Bone marrow (tissue), 2 donors: ENCODE measurements around the gene TMC4.

Source experiments
- DNase-seq, 2 donors: peaks; one replicate each; lab custom pipeline; 2025; lab: John Stamatoyannopoulos, UW

TMC4 gene

DNA sequence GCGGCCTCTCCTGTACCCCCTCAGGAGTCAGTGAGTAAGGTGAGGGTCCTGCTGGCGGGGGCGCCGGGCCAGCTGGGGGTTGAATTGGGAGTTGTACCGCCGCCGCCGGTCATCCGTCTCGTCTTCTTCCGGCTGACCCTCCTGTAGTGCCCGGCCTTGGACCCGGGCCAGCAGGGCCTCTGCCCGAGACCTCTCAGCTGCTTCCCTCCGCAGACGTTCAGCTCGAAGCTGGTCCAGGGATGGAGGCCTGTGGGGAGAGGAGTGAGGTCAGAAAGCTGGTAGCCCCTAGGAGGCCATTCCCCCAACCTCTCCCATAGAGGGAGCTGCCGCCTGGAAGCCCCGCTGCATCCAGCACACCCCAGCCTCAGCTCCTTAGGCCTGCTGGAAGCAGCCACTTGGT lies 17.3 kb downstream of the TMC4 start:
- no peak for DNase-seq

DNA sequence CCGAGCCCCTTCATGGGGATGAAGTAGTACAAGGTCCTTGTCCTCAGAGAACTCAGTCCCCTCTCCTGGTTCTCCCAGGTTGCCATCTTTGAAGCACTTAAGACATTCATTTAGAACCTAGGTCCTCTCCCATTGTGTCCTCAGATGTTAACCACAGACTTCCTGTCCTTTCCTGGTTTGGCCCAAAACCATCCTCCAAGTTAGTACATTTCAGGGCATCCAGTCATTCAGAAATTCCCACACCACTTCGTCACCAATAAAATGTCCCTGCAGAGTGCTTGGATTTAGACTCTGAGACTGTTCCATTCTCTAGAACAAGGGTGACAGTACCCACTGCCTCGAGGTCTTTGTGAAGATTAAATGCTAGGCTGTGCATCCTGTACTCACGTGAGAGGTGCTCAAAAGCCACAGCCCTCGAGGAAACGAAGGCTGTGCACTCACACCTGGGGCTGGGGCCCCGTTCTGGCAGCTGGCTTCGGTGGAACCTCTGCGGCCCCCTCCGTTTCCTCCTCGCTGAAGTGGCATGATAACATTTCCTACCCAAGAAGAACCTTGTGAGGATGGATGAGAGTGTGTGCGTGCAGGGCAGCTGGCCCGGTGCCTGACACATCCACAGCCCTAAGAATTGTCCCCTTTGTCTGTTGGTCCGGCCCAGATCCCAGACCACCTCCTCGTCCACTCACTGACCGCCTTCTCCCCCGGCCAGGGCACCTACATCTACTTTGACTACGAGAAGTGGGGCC lies 18.2 kb downstream of the TMC4 start:
- no peak for DNase-seq

DNA sequence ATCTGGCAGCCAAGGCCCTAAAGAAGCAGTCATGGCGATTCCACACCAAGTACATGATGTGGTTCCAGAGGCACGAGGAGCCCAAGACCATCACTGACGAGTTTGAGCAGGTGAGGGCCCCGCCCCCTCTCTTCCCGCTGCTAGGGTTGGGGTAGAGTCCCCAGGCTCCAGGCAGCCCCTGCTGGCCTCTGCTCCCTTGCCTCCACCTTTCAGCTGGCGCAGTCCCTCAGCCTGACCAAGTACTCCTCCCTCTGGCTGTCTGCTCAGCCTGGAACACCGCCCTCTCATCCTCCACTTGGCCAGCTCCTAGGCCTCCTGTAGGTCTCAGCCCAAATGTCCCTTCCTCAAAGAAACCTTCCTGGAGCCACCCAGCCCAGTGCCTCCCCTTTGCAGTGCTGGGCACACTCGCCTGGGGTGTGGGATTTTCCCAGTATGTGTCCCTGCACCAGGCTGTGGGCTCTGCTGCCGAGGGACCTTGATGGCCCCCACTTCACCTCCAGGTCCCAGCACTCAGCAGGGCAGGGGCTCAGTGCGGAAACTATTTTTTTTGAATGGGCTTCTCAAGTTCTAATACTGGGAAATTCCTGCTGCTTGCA lies 19.1 kb downstream of the TMC4 start:
- no peak for DNase-seq

DNA sequence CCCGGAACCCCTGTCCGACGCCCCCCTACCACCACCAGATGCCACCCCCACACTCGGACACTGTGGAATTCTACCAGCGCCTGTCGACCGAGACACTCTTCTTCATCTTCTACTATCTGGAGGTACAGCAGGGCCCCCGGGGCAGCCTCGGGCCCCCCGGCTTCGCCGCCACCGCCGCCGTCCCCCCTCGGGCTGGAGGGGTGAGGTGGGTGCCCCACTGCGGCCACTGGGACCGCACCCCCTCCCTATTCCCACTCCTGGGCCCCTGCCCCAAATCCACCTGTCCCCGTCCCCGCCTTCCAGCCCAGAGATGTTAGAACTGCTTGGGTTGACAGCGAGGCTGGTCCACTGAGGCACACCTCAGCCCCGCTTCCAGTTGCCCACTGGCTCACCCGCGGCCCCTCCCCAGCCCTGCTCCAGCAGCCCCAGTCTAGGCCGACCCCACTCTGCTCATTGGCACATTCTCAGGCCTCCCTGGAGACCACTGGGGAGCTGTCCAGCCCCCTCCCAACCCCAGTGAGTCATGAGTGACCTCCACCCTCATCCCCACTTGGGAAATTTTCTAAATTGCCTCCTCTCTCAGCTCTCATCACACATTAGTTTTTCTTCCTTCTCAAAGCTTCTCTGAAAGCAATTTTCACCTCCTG lies 20.0 kb downstream of the TMC4 start:
- no peak for DNase-seq

DNA sequence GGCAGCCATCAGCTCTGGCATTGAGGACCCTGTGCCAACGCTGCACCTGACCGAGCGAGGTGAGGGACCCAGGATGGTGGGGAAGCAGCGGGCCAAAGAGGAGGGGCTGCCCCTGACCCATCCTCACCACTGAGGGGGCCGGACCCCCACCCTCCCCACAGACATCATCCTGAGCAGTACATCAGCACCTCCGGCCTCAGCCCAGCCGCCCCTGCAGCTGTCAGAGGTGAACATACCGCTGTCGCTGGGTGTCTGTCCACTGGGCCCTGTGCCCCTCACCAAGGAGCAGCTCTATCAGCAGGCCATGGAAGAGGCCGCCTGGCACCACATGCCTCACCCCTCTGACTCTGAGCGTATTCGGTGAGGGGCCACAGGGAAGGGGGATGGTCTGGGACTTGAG lies 20.7 kb downstream of the TMC4 start:
- DNase-seq = no peak

DNA sequence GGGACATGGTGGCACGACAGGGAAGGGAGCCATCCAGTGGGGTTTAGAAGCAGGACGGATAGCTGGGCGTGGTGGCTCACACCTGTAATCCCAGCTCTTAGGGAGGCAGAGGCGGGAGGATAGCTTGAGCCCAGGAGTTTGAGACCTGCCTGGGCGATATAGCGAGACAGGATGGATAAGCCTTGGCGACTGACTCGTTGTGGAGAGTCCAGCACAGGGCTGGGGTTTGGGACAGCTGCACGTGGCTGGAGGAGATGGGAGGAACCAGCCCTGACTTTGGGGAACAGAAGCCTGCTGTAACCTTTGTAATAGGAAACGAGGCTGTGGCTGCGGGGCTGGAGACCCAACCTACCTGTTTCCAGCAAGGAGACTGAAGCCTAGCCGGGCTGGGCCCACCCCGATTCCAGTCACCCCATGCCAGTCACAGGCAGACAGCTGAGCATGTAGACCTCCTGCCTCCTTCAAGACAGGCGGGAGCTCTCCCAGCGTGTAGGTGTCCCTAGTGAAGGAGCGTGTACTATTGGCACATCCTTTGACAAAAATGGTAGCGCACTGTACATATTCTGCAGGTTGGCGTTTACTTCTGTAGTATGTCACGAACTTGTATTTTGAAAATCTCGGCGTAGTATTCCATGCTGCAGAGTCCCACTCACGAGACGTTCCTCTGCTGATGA lies 21.5 kb downstream of the TMC4 start:
- DNase-seq = no peak

DNA sequence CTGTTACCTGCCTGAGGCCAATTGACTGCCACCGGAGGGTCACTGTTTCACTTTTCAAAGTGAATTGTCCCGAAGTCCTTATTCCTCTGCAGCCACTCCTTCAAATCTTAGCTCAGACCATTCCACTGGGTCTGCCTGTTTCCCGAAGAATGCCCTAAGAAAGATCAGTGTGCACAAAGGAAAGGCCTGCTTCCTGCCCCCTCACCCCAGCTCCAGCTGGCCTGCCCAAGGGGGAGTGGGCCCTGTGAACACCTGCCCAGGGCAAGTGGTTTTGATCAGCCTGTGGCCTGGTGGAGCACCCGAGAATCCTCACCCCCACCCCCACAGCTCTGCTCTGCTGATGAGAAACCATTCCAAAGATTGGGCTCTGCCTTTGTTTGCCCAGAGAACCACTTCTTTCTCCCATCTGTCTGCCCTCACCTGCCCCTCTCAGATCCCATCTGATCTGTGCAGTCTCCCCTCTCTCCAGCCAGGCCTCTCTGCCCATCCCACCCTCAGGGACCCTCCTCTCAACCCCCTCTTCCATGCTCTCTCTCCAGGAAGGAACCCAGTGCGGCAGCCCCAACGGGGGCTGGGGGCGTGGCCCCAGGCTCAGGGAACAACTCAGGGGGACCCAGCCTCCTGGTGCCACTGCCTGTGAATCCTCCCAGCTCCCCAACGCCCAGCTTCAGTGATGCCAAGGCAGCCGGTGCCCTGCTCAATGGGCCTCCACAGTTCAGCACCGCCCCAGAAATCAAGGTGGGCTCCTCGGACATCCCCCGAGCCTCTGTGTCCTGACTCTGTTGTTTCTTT lies 23.7 kb downstream of the TMC4 start:
- DNase-seq = no peak

DNA sequence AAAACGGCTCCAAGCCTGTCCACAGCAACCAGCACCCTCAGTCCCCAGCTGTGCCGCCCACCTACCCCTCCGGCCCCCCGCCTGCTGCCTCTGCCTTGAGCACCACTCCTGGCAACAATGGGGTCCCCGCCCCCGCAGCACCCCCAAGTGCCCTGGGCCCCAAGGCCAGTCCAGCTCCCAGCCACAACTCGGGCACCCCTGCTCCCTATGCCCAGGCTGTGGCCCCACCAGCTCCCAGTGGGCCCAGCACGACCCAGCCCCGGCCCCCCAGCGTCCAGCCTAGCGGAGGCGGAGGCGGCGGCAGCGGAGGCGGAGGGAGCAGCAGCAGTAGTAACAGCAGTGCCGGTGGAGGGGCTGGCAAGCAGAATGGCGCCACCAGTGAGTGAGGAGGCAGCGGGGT lies 24.8 kb downstream of the TMC4 start:
- no peak for DNase-seq

DNA sequence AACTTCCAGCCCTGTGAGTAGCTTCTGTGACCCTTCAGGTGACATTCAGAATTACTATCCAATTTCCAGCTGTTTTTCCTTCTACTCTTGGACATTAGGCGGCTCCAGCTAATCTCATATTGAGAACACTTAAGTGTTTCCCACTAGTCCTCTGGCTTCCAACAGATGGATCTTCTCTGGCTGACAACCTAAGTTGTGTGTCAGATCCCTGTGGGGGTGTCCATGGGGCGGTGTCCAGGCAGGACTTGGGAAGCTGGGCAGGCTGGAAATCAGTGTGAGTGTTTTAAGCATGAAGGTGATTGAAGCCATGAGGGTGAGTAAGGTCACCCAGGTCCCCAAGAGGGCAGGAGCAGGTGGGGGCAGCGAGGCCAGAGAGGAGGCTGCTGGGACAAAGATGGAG lies 25.3 kb downstream of the TMC4 start:
- no peak for DNase-seq

DNA sequence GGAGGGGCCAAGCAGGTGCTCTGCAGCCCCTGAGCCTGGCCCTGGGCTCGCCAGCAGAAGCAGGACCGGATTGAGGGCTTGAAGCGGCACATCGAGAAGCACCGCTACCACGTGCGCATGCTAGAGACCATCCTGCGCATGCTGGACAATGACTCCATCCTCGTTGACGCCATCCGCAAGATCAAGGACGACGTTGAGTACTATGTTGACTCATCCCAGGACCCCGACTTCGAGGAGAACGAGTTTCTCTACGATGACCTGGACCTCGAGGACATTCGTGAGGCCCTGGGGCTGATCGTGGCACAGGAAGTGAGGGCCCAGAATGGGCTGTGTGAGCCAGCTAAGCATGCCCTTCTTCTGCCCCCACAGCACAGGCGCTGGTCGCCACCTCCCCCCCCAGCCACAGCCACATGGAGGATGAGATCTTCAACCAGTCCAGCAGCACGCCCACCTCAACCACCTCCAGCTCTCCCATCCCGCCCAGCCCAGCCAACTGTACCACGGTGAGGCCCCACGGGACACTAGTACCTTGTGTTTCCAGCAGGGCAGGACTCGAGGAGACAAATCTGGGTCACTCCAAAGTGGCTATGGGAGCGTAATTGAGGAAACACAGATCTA lies 27.3 kb downstream of the TMC4 start:
- no peak for DNase-seq

DNA sequence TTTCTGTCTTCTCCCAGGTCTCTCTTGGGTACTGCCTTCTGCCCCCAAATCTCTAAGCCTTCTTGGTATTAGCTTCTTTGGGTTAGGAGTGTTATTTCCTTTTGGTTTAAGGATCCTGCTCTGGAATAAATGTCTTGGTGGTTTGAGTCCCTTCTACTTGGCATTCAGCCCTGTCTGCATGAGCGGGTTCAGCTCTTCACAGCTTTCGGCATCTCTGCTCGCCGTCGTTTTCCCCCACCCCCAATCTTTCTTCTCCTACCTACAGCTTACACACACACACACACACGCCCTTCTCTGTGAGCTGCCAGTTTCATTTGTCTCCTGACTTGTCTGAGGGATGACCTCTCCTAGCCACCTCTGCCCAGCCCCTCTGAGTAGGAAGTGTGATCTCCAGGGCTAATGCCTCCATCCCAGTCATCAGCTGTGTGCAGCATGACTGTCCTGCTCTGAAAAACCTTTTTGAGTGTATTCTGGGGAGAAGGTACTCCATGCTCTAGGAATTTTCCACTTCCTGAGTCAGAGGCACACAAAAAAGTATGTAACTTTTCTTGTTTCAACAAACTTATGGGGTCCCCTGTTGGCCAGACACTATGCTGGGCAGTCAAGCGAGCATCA lies 30.7 kb downstream of the TMC4 start:
- DNase-seq = no peak

DNA sequence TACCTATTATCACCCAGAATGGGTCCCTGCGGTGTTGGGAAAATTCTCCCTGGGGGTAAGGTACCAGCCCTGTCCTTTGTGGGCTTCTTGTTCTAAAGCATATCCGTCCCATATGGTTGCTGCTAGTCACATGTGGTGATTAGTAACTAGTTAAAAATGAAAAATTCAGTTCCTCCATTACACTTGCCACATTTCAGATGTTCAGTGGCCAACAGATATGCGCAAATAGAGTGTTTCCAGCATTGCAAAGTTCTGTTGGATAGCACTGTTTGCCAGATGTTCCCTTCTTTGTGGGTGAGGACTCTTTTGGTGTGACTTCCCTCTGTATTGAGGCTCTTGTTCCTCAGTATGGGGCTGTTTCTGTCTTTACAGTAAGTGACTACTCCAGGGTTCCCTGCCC lies 31.6 kb downstream of the TMC4 start:
- DNase-seq = no peak

DNA sequence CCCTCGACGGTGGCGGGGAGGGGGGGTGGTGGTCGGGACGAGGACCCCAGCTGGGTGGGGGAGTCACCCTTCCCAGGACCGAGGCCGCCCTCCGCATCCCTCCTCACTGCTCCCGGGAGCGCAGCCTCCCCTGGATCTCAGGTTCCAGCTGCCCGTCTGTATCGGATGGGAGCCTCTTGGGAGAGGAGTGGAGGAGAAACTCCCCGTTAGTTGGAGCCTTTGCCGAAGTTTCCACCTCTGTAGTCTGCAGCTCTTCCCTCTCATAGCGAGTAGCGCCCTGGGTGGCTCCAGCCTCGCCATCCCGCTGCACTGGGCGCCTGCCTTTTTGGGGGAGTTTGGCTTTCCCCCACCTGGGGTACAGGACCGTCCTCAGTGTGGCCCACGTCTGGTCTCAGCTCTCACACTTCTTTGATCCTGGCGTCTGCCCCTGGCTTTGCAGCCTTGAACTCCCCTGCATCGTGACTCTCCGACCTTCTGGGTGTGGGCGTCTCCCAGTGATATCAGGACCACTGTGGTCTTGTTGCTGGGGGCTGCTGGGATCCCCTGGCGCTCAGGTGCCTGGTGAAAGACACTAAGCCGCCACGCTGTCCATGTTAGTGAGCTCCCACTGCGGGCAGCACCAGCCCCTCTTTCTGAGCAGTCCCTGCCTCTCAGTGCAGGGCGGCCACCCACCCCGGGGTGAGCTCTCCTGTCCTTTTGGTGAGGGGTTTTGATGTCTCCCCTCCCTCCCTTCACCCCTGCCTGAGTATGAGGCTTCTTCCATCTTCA lies 34.3 kb downstream of the TMC4 start:
- DNase-seq = no peak

DNA sequence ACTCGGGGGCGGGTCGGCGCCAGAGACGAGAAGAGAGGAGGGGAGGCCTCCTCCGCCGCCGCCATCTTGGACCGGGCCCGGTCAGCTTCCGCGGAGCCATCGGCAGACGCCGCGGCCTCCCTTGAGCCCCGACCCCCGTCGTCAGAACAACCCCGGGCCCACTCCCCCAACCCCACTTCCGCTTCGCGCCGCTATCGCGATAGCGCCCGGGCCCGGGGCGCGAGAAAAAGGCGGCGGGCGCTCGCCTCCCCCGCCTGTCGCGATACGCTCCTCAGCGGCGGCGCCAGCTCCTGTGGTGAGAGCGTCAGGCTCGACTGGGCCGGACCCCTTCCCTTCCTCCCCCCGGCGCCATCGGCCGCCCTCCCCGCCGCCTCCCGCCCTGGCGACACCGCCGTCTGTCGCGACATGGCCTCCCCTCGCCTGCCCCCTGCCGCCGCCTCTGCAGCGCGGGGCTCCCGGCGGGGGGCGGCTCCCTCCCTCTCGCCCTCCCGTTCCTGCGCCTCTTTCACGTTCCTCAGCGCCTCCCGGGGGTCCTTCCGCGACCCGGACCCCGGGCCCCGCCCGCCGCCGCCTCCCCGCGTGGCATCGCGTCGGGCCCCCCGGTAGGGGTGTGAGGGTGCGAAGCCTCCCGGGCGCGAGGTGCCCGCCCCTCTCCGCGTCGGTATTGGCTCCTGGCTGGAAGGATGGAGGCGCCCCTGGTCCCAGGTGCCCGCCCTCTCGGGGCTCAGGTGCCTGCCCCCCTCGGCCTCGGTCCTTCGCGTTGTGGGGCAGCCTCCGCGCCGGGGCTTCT lies 35.1 kb downstream of the TMC4 start, which contains the start of gene CNOT3:
CNOT3 (plus strand) TSS at position 64 of the 790 bp plus-strand sequence. CDS start 5,217 bp downstream, outside the sequence.
- no peak for DNase-seq

DNA sequence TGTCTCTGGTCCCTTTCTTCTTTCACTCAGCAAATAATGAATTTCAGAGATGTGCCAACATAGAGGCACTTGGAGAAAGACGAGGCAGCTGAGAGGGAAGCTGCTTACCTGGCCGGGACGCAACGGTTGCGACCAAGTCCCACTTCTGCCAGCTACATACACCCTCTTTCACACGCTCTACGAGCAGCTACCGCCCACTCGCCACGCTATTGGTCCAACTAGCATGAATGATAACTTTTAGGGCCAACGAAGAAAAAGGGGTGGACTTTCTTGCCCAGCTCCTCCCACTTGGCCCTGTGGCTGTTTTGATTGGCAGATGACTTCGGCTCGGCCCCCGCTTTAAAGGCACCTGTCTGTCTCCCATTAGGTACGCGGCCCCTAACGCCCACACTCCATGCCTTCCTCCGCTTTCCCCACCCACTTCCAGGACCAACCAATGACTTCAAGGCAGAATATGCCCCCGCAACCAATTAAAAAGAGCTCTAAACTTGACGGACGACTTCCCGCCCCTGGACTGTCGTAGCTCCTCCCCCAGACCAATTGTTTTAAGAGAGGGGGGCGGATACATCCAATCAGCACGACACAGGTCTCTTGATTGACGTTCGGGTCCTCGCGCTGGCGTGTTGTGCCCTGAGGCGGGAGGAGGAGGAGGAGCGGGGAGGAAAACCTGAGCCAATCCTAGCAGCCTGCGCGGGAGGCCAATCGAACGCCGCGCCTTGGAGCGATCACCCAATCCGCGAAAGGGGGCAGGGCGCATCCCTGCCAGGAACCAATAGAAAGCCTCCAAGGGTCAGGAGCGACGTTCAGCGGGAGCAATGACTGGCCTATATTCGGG lies 35.9 kb downstream of the TMC4 start:
- peak; percentile 96 to 100 for DNase-seq

DNA sequence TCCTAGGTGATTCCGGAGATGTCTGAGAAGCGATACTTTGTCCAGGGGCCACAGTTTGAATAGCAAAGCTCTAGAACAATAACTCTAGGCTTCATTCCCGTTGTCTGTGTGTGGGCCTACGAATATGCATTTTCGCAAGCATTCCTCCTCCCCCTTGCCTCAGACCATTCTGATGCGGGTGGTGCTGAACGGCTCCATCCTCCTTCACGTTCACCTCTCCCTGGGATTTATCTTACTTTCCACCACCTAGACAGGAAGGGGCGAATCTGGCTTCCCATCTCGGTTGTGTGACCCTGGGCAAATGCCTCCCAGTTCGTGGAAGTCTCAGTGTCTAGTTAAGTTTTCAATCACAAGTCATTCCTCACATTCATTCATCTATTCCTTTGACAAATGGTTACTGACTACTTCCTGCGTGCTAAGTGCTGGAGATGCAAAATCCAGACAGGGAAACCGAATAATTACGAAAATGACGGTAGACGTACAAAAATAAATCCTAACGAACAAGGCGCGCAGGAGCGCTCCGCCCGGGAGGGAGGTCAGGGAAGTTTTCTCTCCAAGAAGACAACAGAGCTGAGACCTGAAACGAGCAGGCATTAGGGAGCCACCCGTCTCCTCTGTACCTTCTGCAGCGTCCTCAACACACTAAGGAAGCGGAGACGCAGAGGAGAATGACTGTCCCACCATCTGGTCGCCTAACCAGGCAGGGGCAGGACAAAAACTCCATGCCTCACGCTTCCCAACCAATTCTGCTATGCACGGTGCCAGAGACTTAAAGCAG lies 36.7 kb downstream of the TMC4 start:
- DNase-seq = no peak

DNA sequence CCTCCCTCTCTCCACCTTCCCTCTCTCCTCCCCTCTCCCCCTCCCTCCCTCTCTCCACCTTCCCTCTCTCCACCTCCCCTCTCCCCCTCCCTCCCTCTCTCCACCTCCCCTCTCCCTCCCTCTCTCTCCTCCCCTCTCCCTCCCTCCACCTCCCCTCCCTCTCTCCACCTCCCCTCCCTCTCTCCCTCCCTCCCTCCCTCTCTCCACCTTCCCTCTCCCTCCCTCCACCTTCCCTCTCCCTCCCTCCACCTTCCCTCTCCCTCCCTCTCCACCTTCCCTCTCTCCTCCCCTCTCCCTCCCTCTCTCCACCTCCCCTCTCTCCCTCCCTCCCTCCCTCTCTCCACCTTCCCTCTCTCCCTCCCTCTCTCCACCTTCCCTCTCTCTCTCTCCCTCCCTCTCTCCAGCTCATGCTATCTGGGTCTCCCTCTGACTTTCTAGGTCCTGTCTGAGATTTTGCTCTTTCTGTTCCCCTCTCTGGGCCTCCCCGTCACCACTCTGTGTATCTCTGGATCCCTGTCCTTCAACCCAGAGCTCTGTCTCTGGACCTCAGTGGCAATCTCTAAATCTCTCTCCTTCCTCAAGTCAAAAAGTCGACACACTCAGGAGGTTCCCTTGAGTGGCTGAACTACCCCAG lies 38.9 kb downstream of the TMC4 start:
- DNase-seq = no peak
